ENCODE results near the gene AP1S2.

Gene AP1S2

GRCh38 chrX:15812192-15812938 lies 42.2 kb downstream of the AP1S2 start:
- no peak for DNase-seq (ENCODE audit: low read depth in 2 of 2)

- DNase-seq (ENCODE audit: low read depth in 2 of 2), result no peak
Observed at GRCh38 chrX:15808254-15808653, 46.4 kb downstream of the AP1S2 start.

DNA sequence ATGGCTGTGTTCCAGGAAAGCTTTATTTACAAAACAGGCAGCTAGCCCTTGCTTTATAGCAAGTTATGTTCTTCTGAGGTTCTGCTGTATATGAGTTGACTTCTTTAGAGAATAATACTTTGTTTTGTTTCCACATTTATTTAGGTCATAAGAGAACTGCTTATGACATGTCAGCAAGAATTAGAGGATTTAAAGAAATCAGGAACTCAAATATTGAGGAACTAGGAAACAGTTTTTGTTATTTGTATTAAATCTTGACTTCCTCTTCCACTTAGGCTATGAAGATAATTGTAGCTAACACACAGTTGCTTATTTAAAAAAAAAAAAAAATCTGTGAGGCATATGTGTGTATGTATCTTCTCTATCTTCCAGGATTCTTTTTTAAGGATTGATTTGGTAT lies 50.0 kb downstream of the AP1S2 start:
- DNase-seq (ENCODE audit: low read depth in 2 of 2), result no peak

- no peak for DNase-seq (ENCODE audit: low read depth in 2 of 2)
Observed at GRCh38 chrX:15797707-15798106, 56.9 kb downstream of the AP1S2 start.

- DNase-seq (ENCODE audit: low read depth in 2 of 2), result no peak
Observed at GRCh38 chrX:15790769-15791290, 63.8 kb downstream of the AP1S2 start.

- DNase-seq (ENCODE audit: low read depth in 2 of 2), result peak; percentile 68 to 84
Observed at GRCh38 chrX:15789979-15790768, 64.4 kb downstream of the AP1S2 start, which contains the start of gene ZRSR2. Gene ZRSR2, plus strand, starts transcription at chrX:15790484. Its CDS starts 12 bp downstream, at chrX:15790496.

DNA sequence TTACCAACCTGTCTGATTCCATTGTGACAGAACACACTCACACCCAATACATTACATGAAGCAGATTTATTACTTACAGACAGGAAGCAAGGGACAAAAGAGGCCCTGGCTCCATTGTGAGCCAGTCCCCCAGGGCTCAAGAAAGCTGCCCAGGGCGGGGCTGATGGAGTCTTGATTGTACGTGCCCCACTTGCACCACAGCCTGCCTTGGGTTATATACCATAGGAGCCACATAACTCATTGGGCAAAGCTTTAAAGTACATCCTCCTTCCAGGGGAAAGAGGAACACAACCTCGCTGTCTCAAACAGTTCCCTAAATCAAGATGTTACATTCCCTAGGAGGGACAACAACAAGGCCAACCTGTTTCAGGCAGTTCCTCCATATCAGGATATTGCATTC lies 67.7 kb downstream of the AP1S2 start:
- no peak for DNase-seq (ENCODE audit: low read depth in 2 of 2)

DNA sequence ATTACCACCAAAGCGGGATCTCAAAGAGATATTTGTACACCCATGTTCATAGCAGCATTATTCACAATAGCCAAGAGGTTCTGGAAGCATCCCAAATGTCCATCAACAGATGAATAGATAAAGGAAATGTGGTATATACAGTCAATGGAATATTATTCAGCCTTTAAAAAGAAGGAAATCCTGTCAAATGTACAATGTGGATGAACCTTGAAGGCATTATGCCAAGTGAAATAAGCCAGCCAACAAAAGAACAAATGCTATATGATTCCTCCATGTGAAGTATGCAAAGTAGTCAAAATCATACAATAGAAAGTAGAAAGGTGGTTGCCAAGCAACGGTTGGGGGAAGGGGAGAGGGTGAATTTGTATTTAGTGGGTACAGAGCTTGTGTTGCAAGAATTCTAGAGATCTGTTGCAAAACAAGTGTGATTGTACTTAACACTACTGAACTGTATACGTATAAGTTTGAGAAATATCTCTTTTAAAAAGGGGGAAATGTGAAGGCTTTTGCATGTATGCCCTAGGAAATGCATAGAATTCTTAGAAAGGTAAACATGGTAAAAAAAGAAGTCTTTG lies 69.3 kb downstream of the AP1S2 start:
- no peak for DNase-seq (ENCODE audit: low read depth in 2 of 2)

GRCh38 chrX:15781961-15782699 lies 72.5 kb downstream of the AP1S2 start:
- DNase-seq (ENCODE audit: low read depth in 2 of 2), result no peak
